Fibroblast of lung (primary cell): ENCODE results near the gene STK11IP. TPM values are rescaled to one million over a fixed set of nuclear protein-coding genes. Genes with fewer than 3 reads are reported as not detected.

ENCODE experiments used
- DNase-seq, 2 donors: peaks; one replicate each; pipeline versions ENCODE4 v3.0.0 to v3.0.0-alpha.2; 2010; ENCODE audit warnings: low read depth in 2 of 2
- H2AFZ ChIP-seq: 2 replicates; pipeline ENCODE4 v1.5.1; 2012; ENCODE audit warnings: low read length, control low read depth, inconsistent platforms
- H3K27ac ChIP-seq: 2 replicates; pipeline ENCODE4 v1.5.1; 2011; ENCODE audit warnings: low read length, control low read depth; ENCODE audit not compliant: insufficient read depth
- H3K27me3 ChIP-seq: 2 replicates; pipeline ENCODE4 v1.5.1; 2011; ENCODE audit warnings: mild to moderate bottlenecking, low read length; ENCODE audit not compliant: control insufficient read depth, insufficient read depth
- H3K36me3 ChIP-seq: 2 replicates; pipeline ENCODE4 v1.5.1; 2011; ENCODE audit warnings: low read length; ENCODE audit not compliant: control insufficient read depth, insufficient read depth
- H3K4me1 ChIP-seq: 2 replicates; pipeline ENCODE4 v1.5.1; 2011; ENCODE audit warnings: low read length; ENCODE audit not compliant: control insufficient read depth, insufficient read depth; ENCODE audit errors: extremely low read depth
- H3K4me2 ChIP-seq: 2 replicates; pipeline ENCODE4 v1.5.1; 2011; ENCODE audit warnings: low read length, control low read depth; ENCODE audit not compliant: insufficient read depth; ENCODE audit errors: extremely low read depth
- H3K4me3 ChIP-seq, 4 experiments: fragments of 200-600 bp in 1 of 4; sonication (generic) in 1 of 4; replicated peaks in 1 of 4; 2 replicates each; pipeline ENCODE4 v1.5.1; 2011 to 2016; ENCODE audit warnings: low read length in 4 of 4, low read depth in 3 of 4, mild to moderate bottlenecking in 3 of 4, control low read depth in 2 of 4, inconsistent platforms in 1 of 4, mixed read lengths in 1 of 4; ENCODE audit not compliant: insufficient read depth in 1 of 4; ENCODE audit errors: control extremely low read depth in 1 of 4
- H3K79me2 ChIP-seq: 2 replicates; pipeline ENCODE4 v1.5.1; 2012; ENCODE audit warnings: mild to moderate bottlenecking, low read length, inconsistent platforms; ENCODE audit not compliant: control insufficient read depth, insufficient read depth
- H3K9ac ChIP-seq: 2 replicates; pipeline ENCODE4 v1.5.1; 2011; ENCODE audit warnings: mild to moderate bottlenecking, low read length, control low read depth; ENCODE audit not compliant: insufficient read depth
- H3K9me3 ChIP-seq: 2 replicates; pipeline ENCODE4 v1.5.1; 2012; ENCODE audit warnings: low read depth, low read length; ENCODE audit not compliant: control insufficient read depth, insufficient read depth
- H4K20me1 ChIP-seq: 2 replicates; pipeline ENCODE4 v1.5.1; 2011; ENCODE audit warnings: low read length; ENCODE audit not compliant: control insufficient read depth, insufficient read depth; ENCODE audit errors: extremely low read depth
- EZH2 ChIP-seq: IDR thresholded peaks from 2 replicates; pipeline ENCODE4 v1.5.1; 2012; ENCODE audit warnings: low read length, control low read depth, mild to moderate bottlenecking; ENCODE audit errors: missing control alignments
- polyA plus RNA-seq, 2 donors: library from polyadenylated mRNA; depleted of rRNA in 1 of 2; stranded (reverse) in 1 of 2; unstranded in 1 of 2; fragments of >200 nt; gene quantifications; 2 replicates each; pipeline ENCODE4 v1.2.1, GENCODE V29; 2011 to 2012; ENCODE audit warnings: missing spikeins in 1 of 2
- total RNA-seq: library from RNA; depleted of rRNA; stranded (reverse); fragments of >200 nt; gene quantifications from 2 replicates; pipeline ENCODE4 v1.2.1, GENCODE V29; 2014
- TF ChIP-seq, protein P1 (sequence below), 2 donors: IDR thresholded peaks in 1 of 2; conservative IDR thresholded peaks in 1 of 2; 1 replicate in 1 of 2; 2 replicates in 1 of 2; pipeline ENCODE4 v1.5.1; 2011 to 2012; ENCODE audit warnings: low read length in 2 of 2, control low read depth in 1 of 2, inconsistent platforms in 1 of 2, low read depth in 1 of 2, mild to moderate bottlenecking in 1 of 2

Gene STK11IP
- total and polyA plus RNA-seq, 2 donors (not counting 1 experiment from before 2014, with no cell fraction given): 5.6 to 16.8 TPM

DNA sequence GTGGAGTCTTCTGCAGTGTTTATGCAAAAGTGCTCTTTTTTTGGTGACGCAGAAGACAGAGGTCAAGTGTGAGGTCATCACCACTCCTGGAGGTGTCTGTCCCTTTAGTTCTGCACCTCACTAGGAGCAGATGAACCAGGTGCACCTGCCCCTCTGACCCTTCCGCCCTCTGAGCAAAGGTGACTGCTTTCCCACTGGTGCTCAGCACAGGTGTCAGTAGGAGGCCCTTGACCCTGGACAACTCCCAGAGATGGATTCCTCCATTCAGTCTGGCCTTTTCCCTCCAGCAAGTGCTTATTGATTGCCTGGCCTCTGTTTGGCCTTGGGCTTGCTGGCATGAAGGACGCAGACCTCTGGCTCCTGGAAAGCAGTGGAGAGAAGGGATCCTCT is 21.1 kb downstream of the STK11IP start:
- no peak for DNase-seq
- Histone ChIP-seq H4K20me1 (no peaks in the 10 kb centered on the region), H3K27me3 (peaks cover 4% of the 10 kb centered on the region), H3K4me1 (no peaks in the 10 kb centered on the region), H3K4me3 (no peak overlapping the region), H3K9me3 (no peaks in the 10 kb centered on the region), H3K27ac (no peak overlapping the region), H3K9ac (no peak overlapping the region), H3K4me2 (no peak overlapping the region), H2AFZ (no peak overlapping the region), H3K36me3 (peaks cover 8% of the 10 kb centered on the region), H3K79me2 (no peaks in the 10 kb centered on the region)
- TF ChIP-seq, protein P1, sequence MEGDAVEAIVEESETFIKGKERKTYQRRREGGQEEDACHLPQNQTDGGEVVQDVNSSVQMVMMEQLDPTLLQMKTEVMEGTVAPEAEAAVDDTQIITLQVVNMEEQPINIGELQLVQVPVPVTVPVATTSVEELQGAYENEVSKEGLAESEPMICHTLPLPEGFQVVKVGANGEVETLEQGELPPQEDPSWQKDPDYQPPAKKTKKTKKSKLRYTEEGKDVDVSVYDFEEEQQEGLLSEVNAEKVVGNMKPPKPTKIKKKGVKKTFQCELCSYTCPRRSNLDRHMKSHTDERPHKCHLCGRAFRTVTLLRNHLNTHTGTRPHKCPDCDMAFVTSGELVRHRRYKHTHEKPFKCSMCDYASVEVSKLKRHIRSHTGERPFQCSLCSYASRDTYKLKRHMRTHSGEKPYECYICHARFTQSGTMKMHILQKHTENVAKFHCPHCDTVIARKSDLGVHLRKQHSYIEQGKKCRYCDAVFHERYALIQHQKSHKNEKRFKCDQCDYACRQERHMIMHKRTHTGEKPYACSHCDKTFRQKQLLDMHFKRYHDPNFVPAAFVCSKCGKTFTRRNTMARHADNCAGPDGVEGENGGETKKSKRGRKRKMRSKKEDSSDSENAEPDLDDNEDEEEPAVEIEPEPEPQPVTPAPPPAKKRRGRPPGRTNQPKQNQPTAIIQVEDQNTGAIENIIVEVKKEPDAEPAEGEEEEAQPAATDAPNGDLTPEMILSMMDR (conservative IDR thresholded peaks at IDR 0.05 in 1 of 2, IDR thresholded peaks at IDR 0.05 in 1 of 2; ENCODE audit: low read depth in 1 of 2, low read length in 2 of 2): no peak
- no peak for TF ChIP-seq EZH2

- Histone ChIP-seq H3K4me3 (no peak overlapping the region), H3K9me3 (no peaks in the 10 kb centered on the region), H3K4me2 (no peak overlapping the region), H2AFZ (no peak overlapping the region), H3K79me2 (no peaks in the 10 kb centered on the region), H3K4me1 (no peaks in the 10 kb centered on the region), H3K36me3 (peaks cover 8% of the 10 kb centered on the region), H3K27ac (no peak overlapping the region), H4K20me1 (no peaks in the 10 kb centered on the region), H3K9ac (no peak overlapping the region), H3K27me3 (peaks cover 4% of the 10 kb centered on the region)
- TF ChIP-seq, protein P1 (conservative IDR thresholded peaks at IDR 0.05 in 1 of 2, IDR thresholded peaks at IDR 0.05 in 1 of 2; ENCODE audit: low read depth in 1 of 2, low read length in 2 of 2): peak in 1 of 2 donors; percentile 8
- TF ChIP-seq EZH2: no peak
- DNase-seq: no peak
These were observed 21.6 kb downstream of the STK11IP start for GRCh38 chr2:219619235-219619634.

DNA sequence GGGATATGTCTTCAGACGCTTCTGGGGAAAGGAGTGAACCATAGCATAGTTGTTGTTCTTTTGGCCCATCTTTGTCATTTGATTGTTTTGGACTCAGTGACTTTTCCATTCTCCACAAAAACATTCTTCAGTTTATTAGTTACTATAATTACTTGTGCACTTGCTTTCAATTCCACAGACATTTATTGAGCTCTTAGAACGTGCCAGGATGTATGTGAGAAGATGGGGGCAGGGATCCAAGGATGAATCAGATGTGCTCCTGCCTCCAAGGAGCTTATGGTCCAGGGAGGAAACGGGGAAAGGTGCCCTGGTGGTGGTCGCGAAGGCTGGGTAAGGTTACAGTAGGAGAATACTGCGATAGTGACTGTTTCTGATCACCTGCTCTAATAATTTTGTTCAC is 22.9 kb downstream of the STK11IP start:
- H3K4me1 ChIP-seq: no peaks in the 10 kb centered on the region
- no peaks in the 10 kb centered on the region for H3K9me3 ChIP-seq
- TF ChIP-seq EZH2: no peak
- TF ChIP-seq, protein P1 (conservative IDR thresholded peaks at IDR 0.05 in 1 of 2, IDR thresholded peaks at IDR 0.05 in 1 of 2; ENCODE audit: low read depth in 1 of 2, low read length in 2 of 2): no peak
- peaks cover 3% of the 10 kb centered on the region for H3K36me3 ChIP-seq
- no peaks in the 10 kb centered on the region for H4K20me1 ChIP-seq
- H2AFZ ChIP-seq: no peak overlapping the region
- H3K4me2 ChIP-seq: no peak overlapping the region
- no peaks in the 10 kb centered on the region for H3K79me2 ChIP-seq
- no peak overlapping the region for H3K4me3 ChIP-seq
- H3K9ac ChIP-seq: no peak overlapping the region
- DNase-seq: no peak
- no peak overlapping the region for H3K27ac ChIP-seq
- peaks cover 4% of the 10 kb centered on the region for H3K27me3 ChIP-seq
